ENCODE results near the gene OVCA2. TPM values are rescaled to one million over a fixed set of nuclear protein-coding genes. Genes with fewer than 3 reads are reported as not detected.

OVCA2 gene
- total RNA-seq, 1 experiment from 2014 or later = 35.4 TPM

DNA sequence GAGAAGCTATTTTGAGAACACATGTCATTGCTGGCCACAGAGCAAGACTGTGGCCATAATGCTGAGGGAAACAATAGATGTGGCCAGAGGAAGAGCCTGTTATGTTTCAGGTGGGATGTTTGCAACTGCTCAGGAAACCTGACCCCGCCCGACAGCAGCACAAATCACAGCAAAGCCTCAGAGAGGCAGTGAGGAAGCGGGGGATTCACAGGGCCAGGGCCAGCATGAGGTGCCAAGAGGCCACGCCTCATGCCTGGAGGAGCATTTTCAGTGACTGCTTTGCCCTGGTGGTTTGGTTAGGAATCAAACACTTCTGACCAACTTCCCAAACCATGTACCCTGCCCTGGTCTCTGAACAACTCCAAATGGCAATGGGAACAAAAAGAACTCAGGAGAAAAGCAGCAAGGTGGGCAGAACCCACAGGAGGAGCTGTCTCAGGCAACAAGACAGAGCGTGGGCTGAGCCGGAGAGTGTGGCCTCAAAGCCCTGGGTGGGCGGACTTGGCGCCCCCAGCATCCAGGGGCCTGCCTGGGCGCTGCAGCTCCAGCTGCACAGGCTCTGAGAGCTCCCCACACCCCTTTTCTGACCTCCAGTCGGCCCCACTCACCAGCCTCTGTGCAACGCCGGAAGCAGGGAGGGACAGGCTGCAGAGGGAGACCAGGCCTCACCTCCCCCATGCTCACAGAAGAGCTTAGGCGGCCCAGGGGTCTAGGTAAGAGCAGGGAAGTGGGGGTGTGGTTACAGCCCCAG is 33.7 kb downstream of the OVCA2 start:
- H3K9me3 ChIP-seq (ENCODE audit: insufficient read depth, low read depth) = no peaks in the 10 kb centered on the region
- BruUV-seq (replicated peaks) = no TSS peak
- TF ChIP-seq, protein P1, sequence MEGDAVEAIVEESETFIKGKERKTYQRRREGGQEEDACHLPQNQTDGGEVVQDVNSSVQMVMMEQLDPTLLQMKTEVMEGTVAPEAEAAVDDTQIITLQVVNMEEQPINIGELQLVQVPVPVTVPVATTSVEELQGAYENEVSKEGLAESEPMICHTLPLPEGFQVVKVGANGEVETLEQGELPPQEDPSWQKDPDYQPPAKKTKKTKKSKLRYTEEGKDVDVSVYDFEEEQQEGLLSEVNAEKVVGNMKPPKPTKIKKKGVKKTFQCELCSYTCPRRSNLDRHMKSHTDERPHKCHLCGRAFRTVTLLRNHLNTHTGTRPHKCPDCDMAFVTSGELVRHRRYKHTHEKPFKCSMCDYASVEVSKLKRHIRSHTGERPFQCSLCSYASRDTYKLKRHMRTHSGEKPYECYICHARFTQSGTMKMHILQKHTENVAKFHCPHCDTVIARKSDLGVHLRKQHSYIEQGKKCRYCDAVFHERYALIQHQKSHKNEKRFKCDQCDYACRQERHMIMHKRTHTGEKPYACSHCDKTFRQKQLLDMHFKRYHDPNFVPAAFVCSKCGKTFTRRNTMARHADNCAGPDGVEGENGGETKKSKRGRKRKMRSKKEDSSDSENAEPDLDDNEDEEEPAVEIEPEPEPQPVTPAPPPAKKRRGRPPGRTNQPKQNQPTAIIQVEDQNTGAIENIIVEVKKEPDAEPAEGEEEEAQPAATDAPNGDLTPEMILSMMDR (conservative IDR thresholded peaks at IDR 0.05) = no peak
- TF ChIP-seq EZH2 (IDR thresholded peaks at IDR 0.05; ENCODE audit: low read depth) = no peak
- H3K4me3 ChIP-seq = no peak overlapping the region
- H3K4me2 ChIP-seq = no peak overlapping the region
- 0 out of 2 replicates have a peak, but pooled peaks cover 6% of the 10 kb centered on the region for H3F3A ChIP-seq (ENCODE audit: insufficient read depth, low read depth)
- H3K36me3 ChIP-seq (ENCODE audit: low read depth) = no peaks in the 10 kb centered on the region
- no peak overlapping the region for H2AFZ ChIP-seq
- peak in 1 of 2 experiments; percentile 43 for DNase-seq
- intact Hi-C loops (cut with micrococcal nuclease; ENCODE audit: unreplicated experiment) = no loop called here
- H3K27me3 ChIP-seq (ENCODE audit: insufficient read depth, low read depth) = no peaks in the 10 kb centered on the region
- H3K27ac ChIP-seq = no peak overlapping the region
- no peaks in the 10 kb centered on the region for H3K9me2 ChIP-seq (ENCODE audit: insufficient read depth)
- ChIA-PET POLR2A (ENCODE audit: unreplicated experiment) (no interaction called here), CTCF (no interaction called here)
- H4K20me1 ChIP-seq (ENCODE audit: insufficient read depth) = no peaks in the 10 kb centered on the region
- H3K4me1 ChIP-seq (replicated peaks; ENCODE audit: insufficient read depth) = peaks cover 10% of the 10 kb centered on the region; the same call in 1 of the 2 replicates
- H3K79me2 ChIP-seq (ENCODE audit: low read depth) = no peaks in the 10 kb centered on the region

DNA sequence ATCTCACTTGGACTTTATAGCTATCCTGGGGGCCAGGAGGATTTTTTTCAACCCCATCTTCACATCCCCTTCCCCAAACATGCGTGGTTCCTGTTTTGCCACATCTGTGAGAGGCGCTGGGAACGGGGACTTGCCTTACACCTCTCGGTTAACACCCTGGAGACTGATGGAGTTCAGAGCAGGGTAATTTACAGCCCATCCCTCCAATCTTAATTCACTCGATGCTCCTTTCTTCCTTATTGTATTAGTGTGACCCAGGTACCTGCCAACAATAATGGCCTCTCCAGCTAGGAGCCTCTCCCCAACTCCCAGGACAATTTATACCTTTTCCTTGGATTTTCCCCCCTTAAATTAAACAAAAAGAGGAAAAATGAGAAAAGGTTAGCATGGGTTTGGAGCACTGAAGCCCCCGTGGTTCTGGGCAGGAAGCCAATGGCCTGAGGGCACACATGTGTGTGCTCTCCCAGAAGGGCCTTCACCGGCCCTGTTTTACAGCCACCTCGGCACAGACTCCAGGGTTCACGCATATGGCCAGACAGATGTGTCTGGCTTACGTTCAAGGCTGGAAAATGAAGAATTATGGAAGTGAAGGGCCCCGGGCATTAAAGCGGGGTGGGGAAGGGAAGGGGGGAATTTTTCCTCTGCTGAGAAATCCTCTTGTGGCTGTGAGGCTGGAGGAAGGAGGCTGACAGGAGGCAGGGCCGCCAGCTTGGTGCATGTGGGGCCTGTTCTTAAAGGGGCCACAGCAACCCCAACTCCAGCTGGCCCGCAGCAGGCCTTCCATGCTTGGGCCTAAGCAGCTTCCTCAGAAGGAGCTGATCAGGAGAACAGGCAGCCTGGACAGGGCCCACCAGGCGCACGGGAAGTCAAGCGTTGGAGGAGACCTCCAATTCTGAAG is 34.5 kb downstream of the OVCA2 start:
- CTCF ChIA-PET = interaction anchor here (0.5 kb wide), 1 partner anchor 283 kb away, joined by 8 read pairs; no protein-coding TSS in a partner anchor
- no peak overlapping the region for H2AFZ ChIP-seq

DNA sequence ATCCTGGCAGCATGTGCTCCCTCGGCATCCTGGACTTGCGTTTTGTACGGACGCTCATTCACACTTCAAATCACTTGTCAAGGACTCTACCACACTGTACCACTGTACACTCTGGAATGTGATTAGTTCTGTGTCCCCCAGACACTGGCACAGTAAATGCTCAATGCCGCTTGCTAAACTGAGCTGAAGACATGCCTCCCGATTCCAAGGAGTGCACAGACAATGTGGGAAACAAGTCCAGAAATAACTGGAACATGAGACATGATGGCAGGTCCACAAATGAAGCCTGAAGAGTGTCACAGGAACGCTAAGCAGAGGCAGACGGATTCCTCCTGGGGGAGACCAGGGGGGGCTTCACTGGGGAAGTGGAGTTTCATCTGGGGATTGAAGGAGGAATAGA is 35.2 kb downstream of the OVCA2 start:
- no peak overlapping the region for H3K4me3 ChIP-seq
- BruUV-seq (replicated peaks) = no TSS peak
- no peaks in the 10 kb centered on the region for H3K79me2 ChIP-seq (ENCODE audit: low read depth)
- ChIA-PET POLR2A (ENCODE audit: unreplicated experiment) (no interaction called here), CTCF (no interaction called here)
- no peak overlapping the region for H3K27ac ChIP-seq
- DNase-seq = no peak
- intact Hi-C loops (cut with micrococcal nuclease; ENCODE audit: unreplicated experiment) = no loop called here
- no peak overlapping the region for H3K4me2 ChIP-seq
- H3K27me3 ChIP-seq (ENCODE audit: insufficient read depth, low read depth) = no peaks in the 10 kb centered on the region
- H3K4me1 ChIP-seq (replicated peaks; ENCODE audit: insufficient read depth) = peaks cover 10% of the 10 kb centered on the region; the same call in 1 of the 2 replicates
- H3K9me2 ChIP-seq (ENCODE audit: insufficient read depth) = no peaks in the 10 kb centered on the region
- H4K20me1 ChIP-seq (ENCODE audit: insufficient read depth) = no peaks in the 10 kb centered on the region
- no peaks in the 10 kb centered on the region for H3K9me3 ChIP-seq (ENCODE audit: insufficient read depth, low read depth)
- H3F3A ChIP-seq (ENCODE audit: insufficient read depth, low read depth) = 0 out of 2 replicates have a peak, but pooled peaks cover 6% of the 10 kb centered on the region
- TF ChIP-seq EZH2 (IDR thresholded peaks at IDR 0.05; ENCODE audit: low read depth) = no peak
- TF ChIP-seq, protein P1 (conservative IDR thresholded peaks at IDR 0.05) = no peak
- H3K36me3 ChIP-seq (ENCODE audit: low read depth) = no peaks in the 10 kb centered on the region
- no peak overlapping the region for H2AFZ ChIP-seq

More for the DNA sequence above, 34.5 kb downstream of the OVCA2 start:
- H3K9me2 ChIP-seq (ENCODE audit: insufficient read depth) = no peaks in the 10 kb centered on the region
- DNase-seq = no peak
- H3K36me3 ChIP-seq (ENCODE audit: low read depth) = no peaks in the 10 kb centered on the region
- H3K4me3 ChIP-seq = no peak overlapping the region
- no peaks in the 10 kb centered on the region for H3K27me3 ChIP-seq (ENCODE audit: insufficient read depth, low read depth)
- no peak overlapping the region for H3K27ac ChIP-seq
- no TSS peak for BruUV-seq (replicated peaks)
- no peaks in the 10 kb centered on the region for H3K9me3 ChIP-seq (ENCODE audit: insufficient read depth, low read depth)
- peaks cover 10% of the 10 kb centered on the region; the same call in 1 of the 2 replicates for H3K4me1 ChIP-seq (replicated peaks; ENCODE audit: insufficient read depth)
- POLR2A ChIA-PET (ENCODE audit: unreplicated experiment) = no interaction called here
- H3F3A ChIP-seq (ENCODE audit: insufficient read depth, low read depth) = 0 out of 2 replicates have a peak, but pooled peaks cover 6% of the 10 kb centered on the region
- no peak overlapping the region for H3K4me2 ChIP-seq
- no peaks in the 10 kb centered on the region for H4K20me1 ChIP-seq (ENCODE audit: insufficient read depth)
- H3K79me2 ChIP-seq (ENCODE audit: low read depth) = no peaks in the 10 kb centered on the region
- intact Hi-C loops (cut with micrococcal nuclease; ENCODE audit: unreplicated experiment) = no loop called here
- TF ChIP-seq EZH2 (IDR thresholded peaks at IDR 0.05; ENCODE audit: low read depth) = no peak
- TF ChIP-seq, protein P1 (conservative IDR thresholded peaks at IDR 0.05) = no peak

All from PC-9 (cell line).